Lower lobe of right lung (tissue), 2 donors: Measurements from ENCODE around the gene ARL5A. TPM values are rescaled to one million over a fixed set of nuclear protein-coding genes. Genes with fewer than 3 reads are reported as not detected.
A peak's percentile ranks its signal among the peaks of the same experiment; 100 is the strongest.

Experiments used
- ATAC-seq, 2 donors: fragments of 200-7000 bp; cut with Tn5 transposase; one replicate each; pipeline ENCODE4 v1.9.1; 2020 to 2022; ENCODE audit warnings: mild to moderate bottlenecking in 2 of 2, moderate library complexity in 2 of 2
- DNase-seq: peaks from one replicate; pipeline ENCODE4 v3.0.0-alpha.2; 2020
- H3K27ac ChIP-seq: fragments of 200-600 bp; one replicate; pipeline ENCODE4 v1.8.0; 2022
- H3K27me3 ChIP-seq: fragments of 200-600 bp; one replicate; pipeline ENCODE4 v1.8.0; 2022; ENCODE audit warnings: low read depth
- H3K36me3 ChIP-seq: fragments of 200-600 bp; one replicate; pipeline ENCODE4 v1.8.0; 2022; ENCODE audit warnings: mild to moderate bottlenecking
- H3K4me1 ChIP-seq: fragments of 200-600 bp; one replicate; pipeline ENCODE4 v1.8.0; 2022
- H3K4me3 ChIP-seq: fragments of 200-600 bp; one replicate; pipeline ENCODE4 v1.8.0; 2022; ENCODE audit warnings: mild to moderate bottlenecking
- H3K9me3 ChIP-seq: fragments of 200-600 bp; one replicate; pipeline ENCODE4 v1.8.0; 2022
- intact Hi-C: fragments of 100-400 bp; cut with DNase I; formaldehyde crosslinking; loops from one replicate; pipeline ENCODE4 v1.11.0; 2022
- total RNA-seq: library from RNA; stranded (reverse); fragmentation: NEBNext Ultra II Directional; extraction: Animal tissue kit (Norgen Biotek cat#: 25700); gene quantifications from one replicate; pipeline ENCODE4 v1.2.1, GENCODE V29; 2021
- TF ChIP-seq, protein P1 (sequence below): fragments of 200-600 bp; IDR thresholded peaks from one replicate; pipeline ENCODE4 v1.8.0; 2022; ENCODE audit warnings: antibody characterized with exemption, mild to moderate bottlenecking
- donor health status: DM: no; HTN: yes; CAD: no; lungs with severe emphysema.

The ARL5A gene
- total RNA-seq, 1 donor from 2014 or later: 52.3 TPM

DNA sequence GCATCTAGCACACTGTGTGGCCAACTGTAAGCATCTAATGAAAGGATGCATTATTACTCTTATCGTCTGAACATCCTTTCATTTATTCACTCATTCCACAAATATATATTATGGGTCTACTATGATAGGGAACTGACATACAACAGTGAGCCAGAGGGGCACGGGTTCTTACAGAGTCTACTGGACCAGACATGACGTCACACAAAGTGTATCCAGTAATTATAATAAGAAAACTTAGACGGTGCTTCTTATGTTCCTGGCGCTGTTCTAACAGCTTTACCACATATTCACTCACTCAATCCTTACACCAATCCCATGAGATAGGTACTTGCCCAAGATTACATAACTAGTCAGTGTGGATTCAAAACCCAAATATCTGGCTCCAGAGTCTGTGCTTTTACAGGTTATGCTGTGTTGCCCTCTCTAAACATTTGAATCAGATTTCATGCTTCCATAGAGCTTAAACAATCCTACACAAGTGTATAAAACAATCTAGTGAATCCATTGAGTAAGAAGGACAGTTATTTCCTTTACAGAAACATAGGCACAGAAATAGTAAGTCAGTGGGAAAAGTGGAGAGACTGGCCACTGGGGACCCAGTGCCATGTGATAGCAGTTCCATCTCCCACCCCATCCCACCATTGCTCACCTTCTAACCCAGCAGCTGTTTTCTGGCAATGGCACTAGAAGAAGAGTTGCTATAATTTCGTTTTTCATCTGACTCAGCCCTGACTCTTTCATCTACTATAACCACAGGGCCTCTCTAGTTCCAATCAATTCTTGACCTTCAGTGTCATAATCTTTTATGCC is 24.2 kb upstream of the ARL5A start:
- intact Hi-C loops: no loop called here
- DNase-seq (no peak), ATAC-seq (no peak)
- Histone ChIP-seq H3K27ac (no peak overlapping the region), H3K9me3 (no peaks in the 10 kb centered on the region), H3K27me3 (no peaks in the 10 kb centered on the region), H3K4me1 (peaks cover 10% of the 10 kb centered on the region), H3K36me3 (no peaks in the 10 kb centered on the region), H3K4me3 (no peak overlapping the region)
- TF ChIP-seq, protein P1, sequence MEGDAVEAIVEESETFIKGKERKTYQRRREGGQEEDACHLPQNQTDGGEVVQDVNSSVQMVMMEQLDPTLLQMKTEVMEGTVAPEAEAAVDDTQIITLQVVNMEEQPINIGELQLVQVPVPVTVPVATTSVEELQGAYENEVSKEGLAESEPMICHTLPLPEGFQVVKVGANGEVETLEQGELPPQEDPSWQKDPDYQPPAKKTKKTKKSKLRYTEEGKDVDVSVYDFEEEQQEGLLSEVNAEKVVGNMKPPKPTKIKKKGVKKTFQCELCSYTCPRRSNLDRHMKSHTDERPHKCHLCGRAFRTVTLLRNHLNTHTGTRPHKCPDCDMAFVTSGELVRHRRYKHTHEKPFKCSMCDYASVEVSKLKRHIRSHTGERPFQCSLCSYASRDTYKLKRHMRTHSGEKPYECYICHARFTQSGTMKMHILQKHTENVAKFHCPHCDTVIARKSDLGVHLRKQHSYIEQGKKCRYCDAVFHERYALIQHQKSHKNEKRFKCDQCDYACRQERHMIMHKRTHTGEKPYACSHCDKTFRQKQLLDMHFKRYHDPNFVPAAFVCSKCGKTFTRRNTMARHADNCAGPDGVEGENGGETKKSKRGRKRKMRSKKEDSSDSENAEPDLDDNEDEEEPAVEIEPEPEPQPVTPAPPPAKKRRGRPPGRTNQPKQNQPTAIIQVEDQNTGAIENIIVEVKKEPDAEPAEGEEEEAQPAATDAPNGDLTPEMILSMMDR: no peak

DNA sequence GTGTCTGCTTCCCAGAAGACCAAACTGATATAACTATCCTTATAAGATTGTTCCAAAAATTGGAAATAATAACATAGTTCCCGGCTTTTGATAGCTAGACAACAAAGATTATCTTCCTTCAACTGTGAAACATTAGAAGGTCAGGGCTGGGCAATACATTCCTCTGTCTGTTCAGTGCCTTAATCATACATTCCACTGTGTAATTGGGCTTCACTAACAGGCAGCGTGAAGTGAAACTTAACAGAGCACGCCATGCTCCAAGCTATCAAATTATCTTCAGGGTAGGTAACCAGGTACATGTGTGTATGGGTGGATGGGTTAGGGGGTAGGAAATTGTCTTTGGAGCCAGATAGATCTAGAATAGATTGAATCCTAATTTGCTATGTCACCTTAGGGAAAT is 23.5 kb upstream of the ARL5A start:
- Histone ChIP-seq H3K36me3 (no peaks in the 10 kb centered on the region), H3K27me3 (no peaks in the 10 kb centered on the region), H3K27ac (no peak overlapping the region), H3K9me3 (no peaks in the 10 kb centered on the region), H3K4me3 (no peak overlapping the region), H3K4me1 (peaks cover 10% of the 10 kb centered on the region)
- TF ChIP-seq, protein P1: no peak
- no peak for DNase-seq
- intact Hi-C loops: no loop called here
- peak; percentile 23 to 62 for ATAC-seq

DNA sequence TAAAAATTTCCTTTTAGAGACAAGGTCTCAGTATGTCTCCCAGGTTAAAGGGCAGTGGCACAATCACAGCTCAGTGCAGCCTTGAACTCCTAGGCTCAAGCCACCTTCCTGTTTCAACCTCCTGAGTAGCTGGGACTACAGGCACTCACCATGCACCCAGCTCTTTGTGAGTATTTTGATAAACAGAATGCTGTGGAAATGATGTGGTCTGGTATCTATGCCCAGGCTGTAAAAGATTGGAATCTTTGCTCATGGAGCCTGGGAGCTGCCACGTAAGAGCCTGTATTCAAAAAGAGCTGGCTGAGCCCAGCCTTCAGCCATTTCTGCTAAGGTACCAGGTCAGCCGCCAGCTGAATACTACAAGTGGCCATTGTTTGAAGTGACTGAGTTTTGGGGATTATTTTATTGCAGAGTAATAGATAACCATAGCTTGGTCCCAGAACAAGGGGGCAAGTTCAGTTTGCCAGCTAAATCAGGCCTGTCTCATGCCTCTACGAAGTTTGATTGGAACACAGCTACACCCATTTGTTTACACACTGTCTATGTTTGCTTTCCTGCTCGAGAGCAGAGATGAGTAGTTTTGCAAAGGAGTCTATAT is 21.3 kb upstream of the ARL5A start:
- Histone ChIP-seq H3K27ac (peak overlapping the region; percentile 5), H3K4me3 (no peak overlapping the region), H3K36me3 (no peaks in the 10 kb centered on the region), H3K27me3 (no peaks in the 10 kb centered on the region), H3K9me3 (no peaks in the 10 kb centered on the region), H3K4me1 (peaks cover 10% of the 10 kb centered on the region)
- no peak for DNase-seq
- ATAC-seq: peak; percentile 64 to 87
- TF ChIP-seq, protein P1: no peak
- intact Hi-C loops: no loop called here

DNA sequence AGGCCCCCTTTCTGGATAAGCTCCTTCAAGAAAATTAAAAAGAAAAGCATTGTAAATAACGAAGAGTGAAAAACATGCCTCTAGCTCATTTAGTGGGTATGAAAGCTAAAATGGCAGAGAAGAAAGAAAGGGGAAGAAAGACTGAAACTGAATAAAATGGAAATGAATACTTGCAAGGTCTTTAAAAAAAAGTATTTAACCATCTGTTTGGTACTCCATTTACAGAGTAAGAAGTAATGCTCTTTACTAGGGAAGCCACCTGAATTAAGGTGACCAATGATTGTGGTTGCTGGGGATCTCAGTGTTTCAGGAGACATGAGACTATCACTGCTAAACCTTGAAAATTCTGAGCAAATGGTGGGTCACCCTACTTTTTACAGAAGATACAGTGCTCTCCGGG is 17.7 kb upstream of the ARL5A start:
- H3K27me3 ChIP-seq: no peaks in the 10 kb centered on the region
- intact Hi-C loops: no loop called here
- no peak overlapping the region for H3K4me3 ChIP-seq
- ATAC-seq (no peak), DNase-seq (no peak)
- H3K9me3 ChIP-seq: no peaks in the 10 kb centered on the region
- H3K4me1 ChIP-seq: no peaks in the 10 kb centered on the region
- TF ChIP-seq, protein P1: no peak
- H3K27ac ChIP-seq: no peak overlapping the region
- H3K36me3 ChIP-seq: no peaks in the 10 kb centered on the region

DNA sequence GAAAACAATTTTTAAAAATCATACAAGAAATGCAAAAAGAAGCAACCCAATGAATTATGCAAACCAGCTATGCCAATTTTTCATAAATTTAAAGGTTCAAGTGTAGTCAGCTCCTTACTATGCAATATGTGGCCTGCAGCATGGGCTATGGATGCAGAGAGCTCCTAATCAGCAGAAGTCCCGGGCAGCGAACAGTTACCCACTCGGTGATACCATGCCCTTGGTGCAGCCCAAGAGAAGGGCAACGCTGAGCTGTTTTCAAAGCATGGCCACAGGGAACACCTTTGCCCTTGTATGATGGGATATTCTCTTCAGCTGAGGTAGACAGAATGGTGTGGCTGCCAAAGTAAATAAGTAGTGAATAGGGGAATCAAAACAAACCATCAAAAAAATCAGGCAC is 17.3 kb upstream of the ARL5A start:
- no peak for DNase-seq
- Histone ChIP-seq H3K4me3 (no peak overlapping the region), H3K9me3 (no peaks in the 10 kb centered on the region), H3K27ac (no peak overlapping the region), H3K27me3 (no peaks in the 10 kb centered on the region), H3K4me1 (peaks cover 3% of the 10 kb centered on the region), H3K36me3 (no peaks in the 10 kb centered on the region)
- TF ChIP-seq, protein P1: no peak
- no peak for ATAC-seq
- intact Hi-C loops: no loop called here
